ENCODE data around the gene FICD.
A peak's percentile ranks its signal among the peaks of the same experiment; 100 is the strongest.

DNA sequence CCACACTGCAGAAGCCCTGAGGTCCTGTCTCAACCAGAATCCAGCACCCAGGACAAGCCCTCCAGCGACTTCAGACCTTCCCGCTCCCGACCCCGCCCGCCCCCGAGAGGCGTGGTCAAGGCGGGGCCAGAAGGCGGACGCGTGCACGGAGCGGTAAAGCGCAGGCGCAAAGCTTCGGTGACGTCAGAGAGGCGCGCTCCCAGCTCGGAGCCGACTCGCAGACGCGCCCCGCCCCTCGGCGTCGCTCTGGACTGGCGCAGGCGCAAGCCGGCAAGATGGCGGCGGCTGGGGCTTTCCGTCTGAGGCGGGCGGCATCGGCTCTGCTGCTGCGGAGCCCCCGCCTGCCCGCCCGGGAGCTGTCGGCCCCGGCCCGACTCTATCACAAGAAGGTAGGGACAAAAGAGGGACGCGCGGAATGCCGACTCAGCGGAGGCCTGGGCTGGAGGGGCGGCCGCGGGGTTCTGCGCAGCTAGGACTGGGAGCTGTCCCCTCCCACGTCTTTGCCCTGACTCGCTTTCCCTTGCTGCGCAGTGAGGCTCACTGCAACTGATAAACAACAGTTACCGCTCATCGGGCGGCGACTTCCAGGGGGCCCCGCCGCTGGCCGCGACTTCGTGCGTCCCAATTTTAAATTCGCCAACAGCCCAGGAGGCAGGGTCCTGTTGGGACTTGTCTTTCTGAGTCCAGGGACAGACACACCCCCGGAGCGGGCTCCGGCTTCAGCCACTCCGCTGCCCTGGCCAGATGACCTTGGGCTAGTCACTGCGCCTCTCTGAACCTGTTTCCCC lies 47.5 kb downstream of the FICD start, which contains the start of gene ISCU:
- TF ChIP-seq, protein P1, sequence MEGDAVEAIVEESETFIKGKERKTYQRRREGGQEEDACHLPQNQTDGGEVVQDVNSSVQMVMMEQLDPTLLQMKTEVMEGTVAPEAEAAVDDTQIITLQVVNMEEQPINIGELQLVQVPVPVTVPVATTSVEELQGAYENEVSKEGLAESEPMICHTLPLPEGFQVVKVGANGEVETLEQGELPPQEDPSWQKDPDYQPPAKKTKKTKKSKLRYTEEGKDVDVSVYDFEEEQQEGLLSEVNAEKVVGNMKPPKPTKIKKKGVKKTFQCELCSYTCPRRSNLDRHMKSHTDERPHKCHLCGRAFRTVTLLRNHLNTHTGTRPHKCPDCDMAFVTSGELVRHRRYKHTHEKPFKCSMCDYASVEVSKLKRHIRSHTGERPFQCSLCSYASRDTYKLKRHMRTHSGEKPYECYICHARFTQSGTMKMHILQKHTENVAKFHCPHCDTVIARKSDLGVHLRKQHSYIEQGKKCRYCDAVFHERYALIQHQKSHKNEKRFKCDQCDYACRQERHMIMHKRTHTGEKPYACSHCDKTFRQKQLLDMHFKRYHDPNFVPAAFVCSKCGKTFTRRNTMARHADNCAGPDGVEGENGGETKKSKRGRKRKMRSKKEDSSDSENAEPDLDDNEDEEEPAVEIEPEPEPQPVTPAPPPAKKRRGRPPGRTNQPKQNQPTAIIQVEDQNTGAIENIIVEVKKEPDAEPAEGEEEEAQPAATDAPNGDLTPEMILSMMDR (IDR thresholded peaks at IDR 0.05): peak in 3 of 6 experiments; percentile 18 to 28 (median 23)
- TF ChIP-seq EP300 (IDR thresholded peaks at IDR 0.05) (peak in 1 of 4 donors; percentile 46), POLR2AphosphoS5 (IDR thresholded peaks at IDR 0.05) (peak; percentile 85 to 96), POLR2A (IDR thresholded peaks at IDR 0.05) (peak; percentile 61 to 98 (median 92))

All from upper lobe of left lung (tissue), 4 donors.